DMS153 treated with DMSO at 0.1 percent for 48 hours (cell line): ENCODE results near the gene FN1.
"Not testable (repeated sequence)": the region's sequence is repeated elsewhere in the genome, so short reads cannot be mapped to it uniquely, and the experiment has no call there.

Experiments
- DNase-seq: peaks from one replicate; lab custom pipeline; 2025; ENCODE audit not compliant: unreplicated experiment; lab: John Stamatoyannopoulos, UW

FN1 gene

DNA sequence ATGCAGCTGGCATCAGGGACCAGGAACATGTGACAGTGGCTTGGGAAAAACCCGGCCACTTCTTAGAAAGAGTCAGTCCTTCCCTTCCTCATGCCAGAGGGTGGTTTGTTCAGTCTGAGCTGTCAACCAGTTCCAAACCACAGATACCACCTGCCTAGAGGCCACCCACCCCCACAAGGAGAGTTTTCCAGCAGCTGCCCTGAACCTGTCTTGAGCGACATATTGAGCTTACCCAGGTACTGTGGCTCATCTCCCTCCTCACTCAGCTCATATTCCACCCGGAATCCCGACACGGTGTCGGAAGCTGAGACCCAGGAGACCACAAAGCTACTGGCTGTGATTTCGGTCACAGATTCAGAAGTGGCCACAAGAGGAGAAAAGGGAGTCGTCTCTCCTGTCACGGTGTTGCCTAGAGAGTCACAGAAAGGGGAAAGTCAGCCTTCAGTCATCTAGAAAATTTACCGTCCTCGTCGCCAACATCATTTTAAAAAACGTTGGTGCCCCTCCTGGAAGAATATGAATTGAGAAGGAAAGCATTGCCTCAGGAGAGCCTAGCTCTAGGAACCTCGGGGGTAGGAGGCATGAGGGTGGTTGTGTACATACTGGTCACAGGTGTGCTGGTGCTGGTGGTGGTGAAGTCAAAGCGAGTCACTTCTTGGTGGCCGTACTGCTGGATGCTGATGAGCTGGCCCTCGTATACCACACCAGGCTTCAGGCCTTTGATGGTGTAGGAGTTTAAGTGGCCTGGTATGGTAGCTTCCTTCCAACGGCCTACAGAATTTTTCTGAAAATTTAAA is 26.3 kb downstream of the FN1 start:
- no peak for DNase-seq

GRCh38 chr2:215408441-215408840 is 27.4 kb downstream of the FN1 start:
- DNase-seq, result not testable (repeated sequence)

DNA sequence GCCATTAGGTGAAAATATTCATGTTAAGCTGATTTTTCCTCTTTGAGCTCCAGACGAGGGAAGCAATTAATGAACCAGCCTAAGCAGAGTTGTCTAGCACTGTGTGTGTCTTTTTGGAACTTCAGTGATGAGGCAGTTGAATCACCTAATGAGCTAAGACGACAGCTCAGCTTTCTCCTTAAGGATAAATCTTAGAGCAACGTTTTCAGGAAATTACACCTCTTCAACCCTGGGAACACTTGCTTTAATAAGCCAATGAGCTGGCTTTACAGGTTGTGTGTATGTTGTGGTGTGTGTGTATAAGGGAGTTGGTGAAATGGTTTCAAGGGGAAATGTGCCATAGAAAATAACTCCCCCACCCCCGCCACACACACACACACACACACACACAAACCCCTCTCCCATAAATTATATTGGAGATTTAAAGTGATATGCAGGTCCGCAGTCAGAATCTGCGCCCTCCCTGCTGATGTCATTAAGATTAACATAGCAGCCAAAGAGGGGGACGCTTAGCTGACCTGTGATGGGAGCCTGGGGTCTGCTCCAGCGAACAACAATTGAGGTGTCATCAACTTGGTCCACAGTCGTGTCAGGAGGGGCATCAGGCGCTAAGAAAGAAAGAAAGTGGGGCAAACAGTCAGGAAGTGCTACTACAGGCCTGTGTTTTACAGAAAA is 28.1 kb downstream of the FN1 start:
- no peak for DNase-seq

GRCh38 chr2:215407061-215407460 is 28.8 kb downstream of the FN1 start:
- DNase-seq, result no peak

DNA sequence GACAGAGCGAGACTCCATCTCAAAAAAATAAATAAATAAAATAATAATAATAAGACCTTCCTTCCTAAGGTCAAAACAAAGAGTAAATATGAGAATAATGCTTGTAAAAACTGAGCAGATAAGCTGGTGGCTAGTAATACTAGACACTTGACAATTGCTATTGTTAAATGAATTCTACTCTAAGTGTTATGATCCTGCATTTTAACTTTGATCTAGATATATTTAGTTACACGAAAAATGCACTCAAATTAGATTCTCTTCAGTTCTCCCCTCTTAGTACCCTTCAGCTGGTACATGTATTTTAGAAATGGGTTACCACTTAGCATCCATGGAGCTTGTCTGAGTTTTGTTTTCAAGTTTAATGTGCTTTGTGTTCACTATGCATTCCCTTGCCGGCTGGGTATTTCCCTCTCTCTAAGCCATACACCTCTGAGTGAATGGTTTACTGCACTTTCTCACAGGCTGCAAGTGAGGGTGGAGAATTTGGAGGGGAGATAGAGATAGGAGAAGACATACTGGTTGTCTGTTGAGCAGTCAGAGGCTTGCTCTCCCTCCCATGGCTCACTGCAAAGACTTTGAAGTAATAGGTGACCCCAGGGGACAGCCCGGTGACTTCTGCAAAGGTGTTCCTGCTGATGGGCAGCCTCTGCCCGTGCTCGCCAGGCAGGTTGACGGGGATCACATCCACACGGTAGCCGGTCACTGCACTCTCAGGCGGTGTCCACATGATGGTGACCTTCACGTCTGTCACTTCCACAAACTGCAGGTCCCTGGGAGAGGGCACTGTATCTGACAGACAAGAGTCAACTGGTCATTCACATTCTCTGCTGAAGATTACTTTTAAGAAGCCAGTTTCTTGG is 29.9 kb downstream of the FN1 start:
- DNase-seq, result no peak

GRCh38 chr2:215404348-215405012 is 31.4 kb downstream of the FN1 start:
- DNase-seq, result no peak

DNA sequence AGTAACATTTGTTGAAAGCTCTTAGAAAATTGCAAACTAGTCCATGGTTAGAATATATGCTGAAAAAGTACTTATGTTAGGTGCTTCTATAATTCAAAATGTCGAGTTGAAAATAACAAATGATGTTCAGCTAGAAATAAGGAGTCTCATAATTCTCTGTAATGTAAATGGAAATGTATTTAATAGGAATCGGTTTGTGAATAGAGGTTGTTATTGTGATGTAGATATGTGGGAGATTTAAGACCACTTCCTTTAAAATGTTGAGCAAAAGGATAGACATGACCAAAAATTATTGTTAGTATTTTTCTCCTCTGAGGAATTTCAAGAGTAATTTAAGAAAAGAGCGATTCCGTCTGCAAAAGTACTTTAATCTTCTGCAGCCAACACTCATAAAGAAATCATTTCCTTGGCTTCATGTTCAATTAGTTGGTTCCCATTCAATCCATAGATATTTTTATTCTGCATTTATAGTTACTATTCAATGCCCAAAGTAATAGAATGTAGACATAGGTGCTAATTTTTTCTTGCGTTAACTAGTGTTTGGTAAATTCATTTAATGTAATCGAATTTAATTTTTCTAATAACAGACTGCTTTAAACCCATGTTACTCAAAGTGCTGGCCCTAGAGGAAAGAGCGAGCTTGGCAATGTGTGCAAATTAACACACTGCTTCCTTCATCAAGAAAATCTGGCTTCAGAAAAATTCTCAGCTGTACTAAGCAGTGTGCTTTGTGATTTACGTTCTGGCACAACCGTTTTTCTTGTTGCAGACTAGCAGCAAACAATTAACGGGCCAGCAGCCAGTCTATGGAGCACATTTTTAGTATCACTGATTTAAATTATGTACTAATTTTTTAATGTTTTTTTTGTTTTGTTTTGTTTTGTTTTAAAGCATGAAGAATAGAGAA is 32.2 kb downstream of the FN1 start:
- DNase-seq, result no peak

- DNase-seq, result no peak
Observed at GRCh38 chr2:215401896-215402379, 33.9 kb downstream of the FN1 start.

- DNase-seq, result no peak
Observed at GRCh38 chr2:215399067-215399716, 36.7 kb downstream of the FN1 start.

- no peak for DNase-seq
Observed at GRCh38 chr2:215397632-215398341, 38.1 kb downstream of the FN1 start.

DNA sequence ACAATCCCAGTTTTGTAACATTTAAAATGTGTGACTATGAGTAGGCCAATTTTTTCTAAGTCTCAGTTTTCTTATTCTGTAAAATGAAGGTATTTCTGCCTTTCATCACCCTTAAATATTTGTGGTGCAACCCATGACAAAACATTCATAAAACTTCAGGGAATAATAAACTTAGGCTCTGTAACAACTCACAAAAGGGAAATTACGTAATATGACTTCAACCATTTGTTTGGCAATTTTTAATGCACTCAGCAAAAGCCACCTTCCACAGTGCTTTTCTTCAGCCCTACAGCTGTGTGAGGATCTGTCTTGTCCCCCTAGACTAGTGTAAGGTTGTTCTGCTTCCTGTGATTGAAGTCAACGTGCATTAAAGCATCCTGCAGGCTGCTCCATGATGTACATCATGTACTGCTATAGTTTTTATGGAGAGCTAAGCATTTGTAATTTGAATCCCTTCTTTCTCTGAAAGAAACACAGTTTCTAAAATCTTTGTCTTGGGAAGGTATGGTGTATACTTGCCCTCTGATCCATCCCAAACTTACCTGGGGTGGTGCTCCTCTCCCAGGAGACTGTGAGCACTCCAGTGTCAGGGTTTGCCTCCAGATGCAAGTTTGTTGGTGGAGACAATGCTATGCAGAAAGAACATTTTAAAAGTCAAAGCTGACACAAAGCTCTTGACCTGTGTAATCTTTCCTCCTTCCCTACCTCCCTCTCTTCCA is 39.1 kb downstream of the FN1 start:
- DNase-seq, result no peak

- no peak for DNase-seq
Observed at GRCh38 chr2:215395687-215396460, 40.0 kb downstream of the FN1 start.

DNA sequence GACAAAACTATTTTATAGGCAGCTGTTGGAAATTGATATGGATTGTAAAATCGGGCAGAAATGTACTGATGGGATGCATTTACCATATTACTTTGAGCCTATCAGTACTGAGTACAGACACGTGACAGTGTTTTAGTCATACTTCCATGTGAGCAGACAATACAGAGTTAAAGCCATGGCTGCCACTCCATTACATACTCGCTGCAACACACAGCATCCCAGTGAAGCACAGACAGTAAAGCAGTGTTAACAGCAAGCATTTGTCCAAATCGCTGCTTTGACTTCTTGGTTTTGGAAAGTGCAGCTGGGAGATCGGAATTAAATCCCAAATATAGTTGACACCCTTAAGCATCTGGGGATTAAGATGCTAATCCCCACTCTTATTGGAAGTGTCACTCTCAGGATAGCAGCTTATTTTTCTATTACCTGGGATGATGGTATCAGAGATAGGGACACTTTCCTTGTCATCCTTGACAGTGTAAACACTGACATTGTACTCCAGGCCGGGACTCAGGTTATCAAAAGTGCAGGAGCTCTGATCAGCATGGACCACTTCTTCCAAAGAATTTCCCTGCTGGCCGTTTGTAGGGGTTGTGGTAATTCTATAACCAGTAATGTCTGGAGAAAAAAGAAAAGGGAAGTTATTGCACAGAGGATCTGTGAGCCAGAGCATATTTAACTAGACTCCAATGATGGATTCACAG is 41.6 kb downstream of the FN1 start:
- DNase-seq, result no peak

- no peak for DNase-seq
Observed at GRCh38 chr2:215392687-215393270, 43.1 kb downstream of the FN1 start.

DNA sequence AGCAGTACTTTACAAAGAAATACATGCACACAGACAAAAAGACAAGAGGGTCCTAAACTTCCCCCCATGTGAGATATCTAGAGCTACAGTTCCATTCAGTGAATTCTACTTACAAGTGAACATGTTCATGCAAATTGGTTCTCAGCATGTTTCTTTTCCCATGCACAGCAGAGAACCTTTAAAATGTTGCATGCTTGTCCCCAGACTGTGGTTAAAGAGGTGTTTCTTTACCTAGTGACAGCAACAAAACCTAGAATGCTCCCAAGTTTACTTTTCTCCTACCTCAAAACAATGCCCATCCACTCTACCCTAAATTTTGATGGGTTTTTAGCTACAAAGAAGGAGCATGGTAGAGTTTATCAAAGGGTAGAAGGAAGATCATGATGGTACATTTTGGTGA is 43.7 kb downstream of the FN1 start:
- no peak for DNase-seq

GRCh38 chr2:215391531-215391930 is 44.3 kb downstream of the FN1 start:
- no peak for DNase-seq

- no peak for DNase-seq
Observed at GRCh38 chr2:215390550-215390913, 45.3 kb downstream of the FN1 start.
